Kidney (tissue), 14 donors: ENCODE measurements around the gene CLDN3. TPM values are rescaled to one million over a fixed set of nuclear protein-coding genes. Genes with fewer than 3 reads are reported as not detected.

ENCODE experiments used
- DNase-seq, 5 donors: peaks; one replicate each; pipeline ENCODE4 v3.0.0-alpha.2; 2013 to 2020
- FAIRE-seq: peaks from 2 replicates; lab custom pipeline; 2012; peaks lifted over from hg19 to GRCh38; lab: Jason Lieb, UNC
- H3K27ac ChIP-seq, 2 donors: one replicate each; pipeline ENCODE4 v1.7.0; 2013; ENCODE audit warnings: low read depth in 2 of 2, low read length in 2 of 2, inconsistent platforms in 1 of 2
- H3K27me3 ChIP-seq: one replicate; pipeline ENCODE4 v1.7.1; 2013; ENCODE audit warnings: low read length, inconsistent platforms; ENCODE audit not compliant: control insufficient read depth, insufficient read depth
- H3K36me3 ChIP-seq, 3 donors: one replicate each; pipeline versions ENCODE4 v1.7.0 to v1.7.1; 2013; ENCODE audit warnings: low read length in 3 of 3, control low read depth in 1 of 3, inconsistent platforms in 1 of 3; ENCODE audit not compliant: insufficient read depth in 3 of 3, control insufficient read depth in 2 of 3
- H3K4me1 ChIP-seq, 3 donors: one replicate each; pipeline versions ENCODE4 v1.7.0 to v1.7.1; 2013; ENCODE audit warnings: low read length in 3 of 3, inconsistent platforms in 1 of 3, low read depth in 1 of 3; ENCODE audit not compliant: control insufficient read depth in 2 of 3, insufficient read depth in 2 of 3
- H3K4me3 ChIP-seq, 3 donors: one replicate each; pipeline versions ENCODE4 v1.7.0 to v1.8.1; 2013; ENCODE audit warnings: low read length in 3 of 3, control low read depth in 1 of 3, inconsistent platforms in 1 of 3
- H3K9ac ChIP-seq, 3 donors: one replicate each; pipeline versions ENCODE4 v1.7.0 to v1.7.1; 2013; ENCODE audit warnings: low read length in 3 of 3, control low read depth in 1 of 3, inconsistent platforms in 1 of 3
- H3K9me3 ChIP-seq, 3 donors: one replicate each; pipeline versions ENCODE4 v1.7.0 to v1.7.1; 2013; ENCODE audit warnings: low read length in 3 of 3, control low read depth in 1 of 3, inconsistent platforms in 1 of 3; ENCODE audit not compliant: control insufficient read depth in 2 of 3, insufficient read depth in 1 of 3
- CTCF ChIP-seq: IDR thresholded peaks from 3 replicates; pipeline ENCODE4 v1.5.1; 2012; ENCODE audit warnings: mild to moderate bottlenecking, moderate library complexity, borderline replicate concordance; ENCODE audit not compliant: insufficient read depth; ENCODE audit errors: extremely low read depth
- intact Hi-C: fragments of 100-400 bp; cut with DNase I; formaldehyde crosslinking; loops from one replicate; pipeline ENCODE4 v1.11.1; 2022
- polyA plus RNA-seq: library from polyadenylated mRNA; stranded (reverse); fragments of 350-450 nt; fragmentation: Illumina TruSeq; extraction: RNeasy Lipid Tissue Mini Kit (QIAGEN cat#74804); gene quantifications from one replicate; pipeline ENCODE4 v1.2.3, GENCODE V29; 2014; ENCODE audit warnings: low read depth, low replicate concordance; ENCODE audit not compliant: insufficient read depth
- total RNA-seq: library from RNA; stranded (reverse); fragmentation: NEBNext Ultra II Directional; extraction: Animal tissue kit (Norgen Biotek cat#: 25700); gene quantifications from one replicate; pipeline ENCODE4 v1.2.1, GENCODE V29; 2021
- donor health status: control.
- donor health status: control.
- donor health status: control.
- donor health status: control.
- donor health status: control.
- donor health status: DM: yes; HTN: yes; CAD: no.
- donor health status: Normal renal cell carcinoma (clear cell type).

The CLDN3 gene
- total and polyA plus RNA-seq, 2 donors from 2014 or later, result 76.5 to 180 TPM

GRCh38 chr7:73812996-73813395 lies 42.9 kb upstream of the CLDN3 start:
- H3K4me1 ChIP-seq, result no peaks in the 10 kb centered on the region
- H3K9ac ChIP-seq, result no peak overlapping the region

DNA sequence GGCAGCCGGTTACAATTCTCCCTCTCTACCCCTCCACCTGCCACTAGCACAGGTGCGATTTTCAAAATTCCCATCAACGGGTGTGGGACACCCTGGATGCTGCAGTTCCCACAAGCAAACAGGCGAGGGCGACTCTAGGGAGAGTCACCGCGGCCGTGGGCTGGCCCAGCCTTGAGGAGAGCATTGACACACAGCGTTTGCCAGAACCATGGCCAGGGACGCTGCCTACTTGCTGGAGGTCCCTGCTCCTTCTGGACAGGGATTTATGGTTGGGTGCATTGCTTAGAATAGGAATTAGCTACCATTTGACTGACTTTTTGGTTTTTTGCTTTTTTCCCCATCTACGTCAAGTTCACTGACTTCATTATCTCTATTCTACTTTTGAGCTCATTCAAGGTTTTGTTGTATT lies 41.7 kb upstream of the CLDN3 start:
- peak; percentile 81 for TF ChIP-seq CTCF
- Histone ChIP-seq H3K9me3 (no peaks in the 10 kb centered on the region), H3K4me3 (no peak overlapping the region), H3K27ac (no peak overlapping the region), H3K36me3 (no peaks in the 10 kb centered on the region), H3K27me3 (no peaks in the 10 kb centered on the region), H3K9ac (no peak overlapping the region), H3K4me1 (no peaks in the 10 kb centered on the region)
- FAIRE-seq (no peak), DNase-seq (peak; percentile 61 to 87 (median 67))
- intact Hi-C loops, result no loop called here

More at GRCh38 chr7:73812996-73813395, 42.9 kb upstream of the CLDN3 start:
- no peaks in the 10 kb centered on the region for H3K36me3 ChIP-seq
- no peak overlapping the region for H3K27ac ChIP-seq
- no peaks in the 10 kb centered on the region for H3K27me3 ChIP-seq
- intact Hi-C loops, result no loop called here
- no peaks in the 10 kb centered on the region for H3K9me3 ChIP-seq
- DNase-seq (no peak), FAIRE-seq (no peak)
- TF ChIP-seq CTCF, result no peak
- no peak overlapping the region for H3K4me3 ChIP-seq

DNA sequence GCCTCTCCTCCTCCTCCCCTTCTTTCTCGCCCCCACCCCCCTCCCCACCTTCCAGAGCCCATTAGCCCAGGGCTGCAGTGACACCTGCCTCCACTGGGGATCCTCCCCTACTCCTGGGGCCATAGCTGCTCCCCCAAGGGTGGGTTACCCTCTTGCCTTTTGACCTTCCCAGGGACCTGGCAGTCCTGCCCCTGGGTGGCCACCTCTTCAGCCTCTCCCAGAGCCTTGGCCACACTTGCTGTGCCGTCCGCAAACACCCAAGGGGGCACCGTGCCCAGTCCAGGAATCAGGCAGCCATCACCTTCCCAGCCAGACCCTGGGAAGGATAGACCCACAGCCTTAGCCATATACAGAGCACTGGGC lies 40.9 kb upstream of the CLDN3 start:
- intact Hi-C loops, result no loop called here
- peak in 1 of 5 donors; percentile 57 for DNase-seq
- H3K9ac ChIP-seq, result no peak overlapping the region

More for the DNA sequence above, 40.9 kb upstream of the CLDN3 start:
- H3K27ac ChIP-seq, result no peak overlapping the region
- no peak overlapping the region for H3K4me3 ChIP-seq
- no peak for FAIRE-seq
- H3K36me3 ChIP-seq, result no peaks in the 10 kb centered on the region
- no peak for TF ChIP-seq CTCF
- H3K9me3 ChIP-seq, result no peaks in the 10 kb centered on the region
- no peaks in the 10 kb centered on the region for H3K27me3 ChIP-seq
- no peaks in the 10 kb centered on the region for H3K4me1 ChIP-seq
